GM18909 (cell line): Measurements from ENCODE around the gene PUS7L.
"Not testable (repeated sequence)": the region's sequence is repeated elsewhere in the genome, so short reads cannot be mapped to it uniquely, and the experiment has no call there.

Source experiments
- ATAC-seq: cut with Tn5 transposase; IDR thresholded peaks from one replicate; pipeline ENCODE4 v1.9.1; 2021; ENCODE audit warnings: mild to moderate bottlenecking; ENCODE audit not compliant: unreplicated experiment, poor library complexity

Gene PUS7L

GRCh38 chr12:43758728-43759563 is at the start of gene PUS7L, which contains the start of gene IRAK4:
TSS of gene PUS7L (minus strand) at chr12:43758790. CDS start at chr12:43755245, 3,545 bp downstream.
TSS of gene IRAK4 (plus strand) at chr12:43758951. CDS start at chr12:43768112, 9,161 bp downstream.
- peak; percentile 98 for ATAC-seq

GRCh38 chr12:43807386-43807785 is 48.8 kb upstream of the PUS7L start:
- ATAC-seq, result no peak

GRCh38 chr12:43806737-43807072 is 48.1 kb upstream of the PUS7L start:
- no peak for ATAC-seq

- peak; percentile 96 for ATAC-seq
These were observed 47.5 kb upstream of the PUS7L start, which contains the start of gene TWF1 for GRCh38 chr12:43805860-43806736. TSS of gene TWF1 (minus strand) at chr12:43806317. CDS start at chr12:43806245, 72 bp downstream.

GRCh38 chr12:43805149-43805859 is 46.7 kb upstream of the PUS7L start:
- ATAC-seq, result no peak

GRCh38 chr12:43797561-43798217 is 39.1 kb upstream of the PUS7L start:
- no peak for ATAC-seq

- no peak for ATAC-seq
These were observed 37.2 kb upstream of the PUS7L start for GRCh38 chr12:43795716-43796280.

- no peak for ATAC-seq
These were observed 31.4 kb upstream of the PUS7L start for GRCh38 chr12:43789941-43790340.

- no peak for ATAC-seq
These were observed 28.5 kb upstream of the PUS7L start for GRCh38 chr12:43786899-43787693.

- peak; percentile 61 for ATAC-seq
These were observed 17.9 kb upstream of the PUS7L start for GRCh38 chr12:43776498-43776897.

- no peak for ATAC-seq
These were observed 7.7 kb upstream of the PUS7L start for GRCh38 chr12:43766291-43766690.

GRCh38 chr12:43764528-43764927 is 5.9 kb upstream of the PUS7L start:
- no peak for ATAC-seq

GRCh38 chr12:43763769-43764168 is 5.2 kb upstream of the PUS7L start:
- no peak for ATAC-seq

- no peak for ATAC-seq
These were observed 4.0 kb upstream of the PUS7L start for GRCh38 chr12:43762596-43762995.

GRCh38 chr12:43761500-43761899 is 2.9 kb upstream of the PUS7L start:
- no peak for ATAC-seq

- ATAC-seq, result no peak
These were observed 1.8 kb upstream of the PUS7L start for GRCh38 chr12:43760396-43760795.

GRCh38 chr12:43758247-43758727 is 303 bp downstream of the PUS7L start:
- peak; percentile 2 for ATAC-seq

- no peak for ATAC-seq
These were observed 4.6 kb downstream of the PUS7L start for GRCh38 chr12:43754015-43754414.

- not testable (repeated sequence) for ATAC-seq
These were observed 7.2 kb downstream of the PUS7L start for GRCh38 chr12:43751360-43751759.
